PFSK-1 (cell line): ENCODE measurements around the gene SPTBN4.
A peak's percentile ranks its signal among the peaks of the same experiment; 100 is the strongest.

Source experiments
- FOXP2 ChIP-seq: optimal IDR thresholded peaks from 2 replicates; pipeline ENCODE3; 2011; ENCODE audit warnings: borderline replicate concordance, control low read depth, inconsistent platforms; ENCODE audit not compliant: insufficient read depth; ENCODE audit errors: extremely low read length, extremely low read depth
- POLR2AphosphoS5 ChIP-seq: IDR thresholded peaks from 2 replicates; pipeline ENCODE4 v1.6.1; 2012; ENCODE audit warnings: low read depth, mild to moderate bottlenecking, control low read depth, low read length, moderate library complexity
- SIN3A ChIP-seq: IDR thresholded peaks from 2 replicates; pipeline ENCODE4 v1.6.1; 2012; ENCODE audit warnings: mild to moderate bottlenecking, low read length, moderate library complexity, borderline replicate concordance; ENCODE audit not compliant: insufficient read depth
- TAF1 ChIP-seq: IDR thresholded peaks from 2 replicates; pipeline ENCODE4 v1.6.1; 2012; ENCODE audit warnings: low read length, control low read depth, borderline replicate concordance; ENCODE audit not compliant: insufficient read depth
- TF ChIP-seq, protein P1 (sequence below), 2 experiments: IDR thresholded peaks; 2 replicates each; pipeline versions ENCODE4 v1.6.1 to v1.8.0; 2011 to 2012; ENCODE audit warnings: low read depth in 2 of 2, low read length in 2 of 2, control low read depth in 1 of 2, inconsistent platforms in 1 of 2, mild to moderate bottlenecking in 1 of 2, moderate library complexity in 1 of 2; ENCODE audit not compliant: insufficient read depth in 1 of 2

SPTBN4 gene

DNA sequence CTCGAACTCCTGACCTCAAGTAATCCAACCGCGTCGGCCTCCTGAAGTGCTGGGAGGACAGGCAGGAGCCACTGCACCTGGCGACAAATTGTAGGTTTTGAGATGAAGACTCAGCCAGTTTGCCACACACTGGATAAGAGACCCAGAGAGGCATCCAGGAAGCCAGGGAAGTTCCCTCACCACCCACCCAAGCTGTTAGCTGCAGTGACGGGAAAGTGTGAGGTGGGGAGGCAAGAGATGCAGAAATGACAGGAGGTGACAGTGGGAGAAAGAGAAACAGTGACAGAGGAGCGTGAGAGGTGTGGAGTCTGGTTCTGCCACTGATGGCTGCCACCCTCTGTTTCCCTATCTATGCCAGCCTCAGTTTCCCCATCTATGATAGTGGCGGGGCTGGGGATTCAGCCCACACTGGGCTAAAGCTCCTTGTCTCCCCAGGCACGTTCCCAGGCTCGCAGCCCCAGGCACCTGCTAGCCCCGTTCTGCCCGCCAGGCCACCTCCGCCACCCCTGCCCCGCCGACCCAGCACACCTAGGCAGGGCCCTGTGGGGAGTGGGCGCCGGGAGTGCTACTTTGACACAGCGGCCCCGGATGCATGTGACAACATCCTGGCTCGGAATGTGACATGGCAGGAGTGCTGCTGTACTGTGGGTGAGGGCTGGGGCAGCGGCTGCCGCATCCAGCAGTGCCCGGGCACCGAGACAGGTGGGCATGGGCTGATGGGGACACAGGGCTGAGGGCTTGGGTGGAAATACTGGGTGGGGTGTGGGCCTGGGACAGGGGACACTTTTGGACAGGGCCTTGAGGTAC is 155.4 kb downstream of the SPTBN4 start:
- no peak for TF ChIP-seq FOXP2

DNA sequence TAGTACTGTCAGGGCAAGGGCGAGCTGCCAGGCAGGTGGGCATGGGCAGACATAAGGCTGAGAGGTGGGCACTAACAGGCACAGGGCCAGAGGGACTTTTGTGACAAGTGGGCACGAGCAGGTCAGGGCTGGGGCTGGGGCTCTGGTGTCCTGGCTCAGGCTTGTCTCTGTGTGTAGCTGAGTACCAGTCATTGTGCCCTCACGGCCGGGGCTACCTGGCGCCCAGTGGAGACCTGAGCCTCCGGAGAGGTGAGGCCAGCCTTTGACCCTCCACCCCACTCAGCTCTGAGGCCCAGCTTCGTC is 155.9 kb downstream of the SPTBN4 start:
- TF ChIP-seq SIN3A (no peak), FOXP2 (no peak), TAF1 (no peak), POLR2AphosphoS5 (no peak; the same call in 1 of the 2 replicates)
- TF ChIP-seq, protein P1, sequence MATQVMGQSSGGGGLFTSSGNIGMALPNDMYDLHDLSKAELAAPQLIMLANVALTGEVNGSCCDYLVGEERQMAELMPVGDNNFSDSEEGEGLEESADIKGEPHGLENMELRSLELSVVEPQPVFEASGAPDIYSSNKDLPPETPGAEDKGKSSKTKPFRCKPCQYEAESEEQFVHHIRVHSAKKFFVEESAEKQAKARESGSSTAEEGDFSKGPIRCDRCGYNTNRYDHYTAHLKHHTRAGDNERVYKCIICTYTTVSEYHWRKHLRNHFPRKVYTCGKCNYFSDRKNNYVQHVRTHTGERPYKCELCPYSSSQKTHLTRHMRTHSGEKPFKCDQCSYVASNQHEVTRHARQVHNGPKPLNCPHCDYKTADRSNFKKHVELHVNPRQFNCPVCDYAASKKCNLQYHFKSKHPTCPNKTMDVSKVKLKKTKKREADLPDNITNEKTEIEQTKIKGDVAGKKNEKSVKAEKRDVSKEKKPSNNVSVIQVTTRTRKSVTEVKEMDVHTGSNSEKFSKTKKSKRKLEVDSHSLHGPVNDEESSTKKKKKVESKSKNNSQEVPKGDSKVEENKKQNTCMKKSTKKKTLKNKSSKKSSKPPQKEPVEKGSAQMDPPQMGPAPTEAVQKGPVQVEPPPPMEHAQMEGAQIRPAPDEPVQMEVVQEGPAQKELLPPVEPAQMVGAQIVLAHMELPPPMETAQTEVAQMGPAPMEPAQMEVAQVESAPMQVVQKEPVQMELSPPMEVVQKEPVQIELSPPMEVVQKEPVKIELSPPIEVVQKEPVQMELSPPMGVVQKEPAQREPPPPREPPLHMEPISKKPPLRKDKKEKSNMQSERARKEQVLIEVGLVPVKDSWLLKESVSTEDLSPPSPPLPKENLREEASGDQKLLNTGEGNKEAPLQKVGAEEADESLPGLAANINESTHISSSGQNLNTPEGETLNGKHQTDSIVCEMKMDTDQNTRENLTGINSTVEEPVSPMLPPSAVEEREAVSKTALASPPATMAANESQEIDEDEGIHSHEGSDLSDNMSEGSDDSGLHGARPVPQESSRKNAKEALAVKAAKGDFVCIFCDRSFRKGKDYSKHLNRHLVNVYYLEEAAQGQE (IDR thresholded peaks at IDR 0.05; ENCODE audit: insufficient read depth in 1 of 2, low read depth in 2 of 2, low read length in 2 of 2), result no peak

DNA sequence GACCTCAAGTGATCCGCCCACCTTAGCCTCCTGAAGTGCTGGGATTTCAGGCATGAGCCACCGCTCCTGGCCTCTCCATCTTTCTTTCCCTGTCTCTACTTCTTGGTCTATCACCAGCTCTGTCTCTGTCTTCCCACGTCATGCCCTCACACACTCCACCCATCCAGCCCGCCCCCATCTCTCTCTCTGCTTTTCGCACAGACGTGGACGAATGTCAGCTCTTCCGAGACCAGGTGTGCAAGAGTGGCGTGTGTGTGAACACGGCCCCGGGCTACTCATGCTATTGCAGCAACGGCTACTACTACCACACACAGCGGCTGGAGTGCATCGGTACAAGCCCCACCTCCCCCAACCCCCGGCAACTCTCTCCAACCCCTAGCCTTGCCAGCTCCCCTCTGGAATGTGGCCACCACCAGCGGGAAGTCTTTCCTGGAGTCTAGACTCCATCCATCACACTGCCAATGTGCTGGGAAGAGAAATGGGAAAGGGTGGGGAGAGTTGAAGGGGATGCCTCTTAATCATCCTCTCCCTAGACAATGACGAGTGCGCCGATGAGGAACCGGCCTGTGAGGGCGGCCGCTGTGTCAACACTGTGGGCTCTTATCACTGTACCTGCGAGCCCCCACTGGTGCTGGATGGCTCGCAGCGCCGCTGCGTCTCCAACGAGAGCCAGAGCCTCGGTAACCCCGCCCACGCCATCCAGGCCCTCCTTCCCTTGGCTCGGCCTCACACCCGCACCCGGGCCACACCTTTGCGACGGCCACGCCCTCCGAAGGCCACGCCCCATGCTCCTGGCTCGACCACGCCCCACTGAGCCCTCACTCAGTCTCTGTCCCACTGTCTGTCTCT is 156.8 kb downstream of the SPTBN4 start:
- peak; percentile 74 for TF ChIP-seq FOXP2
- TF ChIP-seq, protein P1 (IDR thresholded peaks at IDR 0.05; ENCODE audit: insufficient read depth in 1 of 2, low read depth in 2 of 2, low read length in 2 of 2), result no peak

DNA sequence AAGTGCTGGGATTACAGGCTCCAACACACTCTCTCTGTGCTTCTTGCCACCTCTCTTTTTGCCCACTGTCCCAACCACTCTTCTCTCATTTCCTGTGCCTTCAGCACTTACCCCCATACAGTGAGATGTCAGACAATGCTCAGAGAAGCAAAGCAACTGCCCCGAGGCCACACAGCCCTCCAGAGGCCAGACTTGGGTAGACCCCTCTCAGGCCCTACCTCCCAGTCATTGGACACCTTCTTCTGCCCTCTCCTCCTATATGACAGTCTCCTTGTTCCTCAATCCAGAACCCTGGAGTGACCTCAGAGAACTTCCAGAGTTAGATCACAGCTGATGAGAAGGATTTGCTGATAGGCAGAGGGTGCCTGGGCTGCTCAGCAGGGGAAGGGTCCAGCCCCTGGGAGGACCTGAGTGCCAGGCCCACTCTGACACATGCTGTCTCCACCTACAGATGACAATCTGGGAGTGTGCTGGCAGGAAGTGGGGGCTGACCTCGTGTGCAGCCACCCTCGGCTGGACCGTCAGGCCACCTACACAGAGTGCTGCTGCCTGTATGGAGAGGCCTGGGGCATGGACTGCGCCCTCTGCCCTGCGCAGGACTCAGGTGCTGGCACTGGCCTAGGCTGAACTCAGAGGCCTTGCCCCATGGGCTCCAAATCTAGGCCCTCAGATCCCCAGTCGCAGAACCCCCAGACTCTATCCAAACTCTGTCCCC is 158.8 kb downstream of the SPTBN4 start:
- TF ChIP-seq, protein P1 (IDR thresholded peaks at IDR 0.05; ENCODE audit: insufficient read depth in 1 of 2, low read depth in 2 of 2, low read length in 2 of 2), result no peak
- no peak for TF ChIP-seq FOXP2
- TF ChIP-seq SIN3A, result no peak
- no peak for TF ChIP-seq TAF1
- TF ChIP-seq POLR2AphosphoS5, result peak; percentile 29; the same call in 1 of the 2 replicates
